ENCODE measurements around the gene IKBKE.

Gene IKBKE

GRCh38 chr1:206534552-206534951 lies 64.3 kb downstream of the IKBKE start:
- no peaks in the 10 kb centered on the region; the same call in 1 of the 2 replicates for H3F3A ChIP-seq (ENCODE audit: control insufficient read depth, insufficient read depth)
- H3K36me3 ChIP-seq (ENCODE audit: control insufficient read depth, low read length), result no peaks in the 10 kb centered on the region
- no peaks in the 10 kb centered on the region for H3K79me2 ChIP-seq (ENCODE audit: control insufficient read depth, low read length)
- H4K20me1 ChIP-seq (ENCODE audit: control insufficient read depth, insufficient read depth, low read depth, low read length), result no peaks in the 10 kb centered on the region
- H3K4me3 ChIP-seq (ENCODE audit: low read length), result no peak overlapping the region
- peaks cover 19% of the 10 kb centered on the region; the same call in 1 of the 2 replicates for H3K27me3 ChIP-seq (ENCODE audit: control insufficient read depth, low read length)
- H3K4me2 ChIP-seq (ENCODE audit: low read length), result no peak overlapping the region
- no peak overlapping the region for H3K27ac ChIP-seq (ENCODE audit: low read depth, low read length)
- no peaks in the 10 kb centered on the region for H3K4me1 ChIP-seq (ENCODE audit: control insufficient read depth, low read length)
- no peak for TF ChIP-seq CTCF (IDR thresholded peaks at IDR 0.05; ENCODE audit: low read depth, low read length, poor library complexity, severe bottlenecking)
- TF ChIP-seq EZH2phosphoT487 (IDR thresholded peaks at IDR 0.05; ENCODE audit: borderline replicate concordance, low read length), result no peak
- no peaks in the 10 kb centered on the region for H3K9me2 ChIP-seq (replicated peaks; ENCODE audit: control insufficient read depth, low read length)
- no peaks in the 10 kb centered on the region for H3K9me3 ChIP-seq (ENCODE audit: control insufficient read depth, insufficient read depth, low read length)

GRCh38 chr1:206535853-206536188 lies 65.5 kb downstream of the IKBKE start:
- Histone ChIP-seq H3F3A (ENCODE audit: control insufficient read depth, insufficient read depth) (no peaks in the 10 kb centered on the region), H3K4me1 (ENCODE audit: control insufficient read depth, low read length) (no peaks in the 10 kb centered on the region), H3K4me3 (ENCODE audit: low read length) (no peak overlapping the region), H3K79me2 (ENCODE audit: control insufficient read depth, low read length) (no peaks in the 10 kb centered on the region), H4K20me1 (ENCODE audit: control insufficient read depth, insufficient read depth, low read depth, low read length) (no peaks in the 10 kb centered on the region), H3K4me2 (ENCODE audit: low read length) (no peak overlapping the region), H3K36me3 (ENCODE audit: control insufficient read depth, low read length) (no peaks in the 10 kb centered on the region), H3K9me2 (replicated peaks; ENCODE audit: control insufficient read depth, low read length) (no peaks in the 10 kb centered on the region), H3K9me3 (ENCODE audit: control insufficient read depth, insufficient read depth, low read length) (no peaks in the 10 kb centered on the region), H3K27me3 (ENCODE audit: control insufficient read depth, low read length) (peaks cover 19% of the 10 kb centered on the region; the same call in 1 of the 2 replicates), H3K27ac (ENCODE audit: low read depth, low read length) (no peak overlapping the region)
- no peak for TF ChIP-seq EZH2phosphoT487 (IDR thresholded peaks at IDR 0.05; ENCODE audit: borderline replicate concordance, low read length)

- Histone ChIP-seq H3K4me3 (ENCODE audit: low read length) (no peak overlapping the region), H3K4me2 (ENCODE audit: low read length) (no peak overlapping the region), H3K36me3 (ENCODE audit: control insufficient read depth, low read length) (no peaks in the 10 kb centered on the region), H3K27ac (ENCODE audit: low read depth, low read length) (no peak overlapping the region), H3K9me3 (ENCODE audit: control insufficient read depth, insufficient read depth, low read length) (no peaks in the 10 kb centered on the region), H3K4me1 (ENCODE audit: control insufficient read depth, low read length) (no peaks in the 10 kb centered on the region), H3F3A (ENCODE audit: control insufficient read depth, insufficient read depth) (no peaks in the 10 kb centered on the region), H4K20me1 (ENCODE audit: control insufficient read depth, insufficient read depth, low read depth, low read length) (no peaks in the 10 kb centered on the region), H3K27me3 (ENCODE audit: control insufficient read depth, low read length) (peaks cover 19% of the 10 kb centered on the region; the same call in 1 of the 2 replicates), H3K9me2 (replicated peaks; ENCODE audit: control insufficient read depth, low read length) (no peaks in the 10 kb centered on the region), H3K79me2 (ENCODE audit: control insufficient read depth, low read length) (no peaks in the 10 kb centered on the region)
- TF ChIP-seq EZH2phosphoT487 (IDR thresholded peaks at IDR 0.05; ENCODE audit: borderline replicate concordance, low read length), result no peak
Measured at GRCh38 chr1:206537141-206537540, 66.9 kb downstream of the IKBKE start.

GRCh38 chr1:206538086-206538770 lies 68.0 kb downstream of the IKBKE start:
- Histone ChIP-seq H3K27ac (ENCODE audit: low read depth, low read length) (no peak overlapping the region), H3K27me3 (ENCODE audit: control insufficient read depth, low read length) (peaks cover 19% of the 10 kb centered on the region; the same call in 1 of the 2 replicates), H3K79me2 (ENCODE audit: control insufficient read depth, low read length) (no peaks in the 10 kb centered on the region), H3K9me2 (replicated peaks; ENCODE audit: control insufficient read depth, low read length) (no peaks in the 10 kb centered on the region), H4K20me1 (ENCODE audit: control insufficient read depth, insufficient read depth, low read depth, low read length) (no peaks in the 10 kb centered on the region), H3K36me3 (ENCODE audit: control insufficient read depth, low read length) (no peaks in the 10 kb centered on the region), H3K4me1 (ENCODE audit: control insufficient read depth, low read length) (no peaks in the 10 kb centered on the region), H3K4me3 (ENCODE audit: low read length) (no peak overlapping the region), H3F3A (ENCODE audit: control insufficient read depth, insufficient read depth) (no peaks in the 10 kb centered on the region), H3K9me3 (ENCODE audit: control insufficient read depth, insufficient read depth, low read length) (no peaks in the 10 kb centered on the region), H3K4me2 (ENCODE audit: low read length) (no peak overlapping the region)
- no peak for TF ChIP-seq EZH2phosphoT487 (IDR thresholded peaks at IDR 0.05; ENCODE audit: borderline replicate concordance, low read length)
- TF ChIP-seq CTCF (IDR thresholded peaks at IDR 0.05; ENCODE audit: low read depth, low read length, poor library complexity, severe bottlenecking), result no peak

Data from DOHH2 (cell line).